Fibroblast of mammary gland (primary cell): ENCODE data around the gene POP5.
"Not testable (repeated sequence)": the region's sequence is repeated elsewhere in the genome, so short reads cannot be mapped to it uniquely, and the experiment has no call there.

Experiments
- DNase-seq: peaks from one replicate; pipeline ENCODE4 v3.0.0-alpha.2; 2010; ENCODE audit warnings: low read depth
- H3K4me3 ChIP-seq: 2 replicates; pipeline ENCODE4 v1.5.1; 2011; ENCODE audit warnings: low read depth, mild to moderate bottlenecking, low read length, moderate library complexity; ENCODE audit not compliant: control insufficient read depth
- CTCF ChIP-seq: conservative IDR thresholded peaks from 2 replicates; pipeline ENCODE4 v1.5.1; 2011; ENCODE audit warnings: low read depth, low read length, inconsistent platforms; ENCODE audit not compliant: control insufficient read depth, insufficient read depth

The POP5 gene

GRCh38 chr12:120538281-120539156 lies 42.7 kb downstream of the POP5 start:
- DNase-seq, result peak; percentile 61
- no peak for TF ChIP-seq CTCF
- H3K4me3 ChIP-seq, result no peak overlapping the region

DNA sequence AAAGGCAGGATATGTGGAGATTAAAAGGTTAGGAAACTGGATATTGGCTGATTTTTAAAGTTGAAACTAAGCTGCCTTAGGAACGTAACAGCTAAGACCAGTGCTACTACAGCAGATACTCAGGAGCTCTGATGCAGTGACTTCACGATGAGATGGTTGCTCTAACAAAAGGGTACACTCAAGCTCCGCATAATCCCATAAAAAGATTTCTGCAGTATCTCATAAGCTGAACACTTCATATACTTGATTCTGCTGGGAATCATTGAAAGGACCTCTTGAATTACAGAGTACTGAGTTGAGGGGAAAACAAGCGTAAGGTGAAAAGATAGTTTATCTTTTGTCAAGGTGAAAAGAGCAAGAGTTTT lies 43.4 kb downstream of the POP5 start:
- H3K4me3 ChIP-seq, result peak overlapping the region; percentile 28
- TF ChIP-seq CTCF, result no peak
- DNase-seq, result peak; percentile 13

DNA sequence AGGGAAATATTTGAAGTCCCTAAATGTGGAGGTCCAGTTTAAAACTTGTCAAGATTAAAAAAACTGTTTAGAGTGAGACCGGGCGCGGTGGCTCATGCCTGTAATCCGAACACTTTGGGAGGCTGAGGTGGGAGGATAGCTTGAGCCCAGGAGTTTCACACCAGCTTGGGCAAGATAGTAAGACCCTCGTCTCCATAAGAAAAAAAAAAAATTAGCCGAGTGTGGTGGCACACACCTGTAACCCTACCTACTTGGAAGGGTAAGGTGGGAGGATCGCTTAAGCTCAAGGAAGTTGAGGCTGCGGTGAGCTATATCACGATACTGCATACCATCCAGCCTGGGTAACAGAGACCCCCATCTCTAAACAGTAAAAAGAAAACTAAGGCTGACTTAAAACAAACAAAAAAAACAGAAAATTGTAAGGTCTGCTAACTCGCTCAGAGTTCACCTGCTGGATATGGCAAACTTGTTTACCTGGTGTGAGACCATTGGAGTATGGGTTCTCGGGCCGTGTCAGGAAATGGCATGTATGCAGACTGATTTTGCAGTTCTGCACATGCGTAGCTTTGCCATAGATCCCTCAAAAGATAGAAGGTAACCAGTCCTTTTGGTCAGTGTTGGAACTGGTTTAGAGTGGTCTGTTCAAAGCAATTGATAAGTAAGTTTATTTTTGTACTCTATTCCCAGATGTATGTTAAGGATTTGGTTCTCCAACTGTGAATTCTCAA lies 45.0 kb downstream of the POP5 start:
- no peak for DNase-seq
- H3K4me3 ChIP-seq, result peak overlapping the region; percentile 95
- no peak for TF ChIP-seq CTCF

DNA sequence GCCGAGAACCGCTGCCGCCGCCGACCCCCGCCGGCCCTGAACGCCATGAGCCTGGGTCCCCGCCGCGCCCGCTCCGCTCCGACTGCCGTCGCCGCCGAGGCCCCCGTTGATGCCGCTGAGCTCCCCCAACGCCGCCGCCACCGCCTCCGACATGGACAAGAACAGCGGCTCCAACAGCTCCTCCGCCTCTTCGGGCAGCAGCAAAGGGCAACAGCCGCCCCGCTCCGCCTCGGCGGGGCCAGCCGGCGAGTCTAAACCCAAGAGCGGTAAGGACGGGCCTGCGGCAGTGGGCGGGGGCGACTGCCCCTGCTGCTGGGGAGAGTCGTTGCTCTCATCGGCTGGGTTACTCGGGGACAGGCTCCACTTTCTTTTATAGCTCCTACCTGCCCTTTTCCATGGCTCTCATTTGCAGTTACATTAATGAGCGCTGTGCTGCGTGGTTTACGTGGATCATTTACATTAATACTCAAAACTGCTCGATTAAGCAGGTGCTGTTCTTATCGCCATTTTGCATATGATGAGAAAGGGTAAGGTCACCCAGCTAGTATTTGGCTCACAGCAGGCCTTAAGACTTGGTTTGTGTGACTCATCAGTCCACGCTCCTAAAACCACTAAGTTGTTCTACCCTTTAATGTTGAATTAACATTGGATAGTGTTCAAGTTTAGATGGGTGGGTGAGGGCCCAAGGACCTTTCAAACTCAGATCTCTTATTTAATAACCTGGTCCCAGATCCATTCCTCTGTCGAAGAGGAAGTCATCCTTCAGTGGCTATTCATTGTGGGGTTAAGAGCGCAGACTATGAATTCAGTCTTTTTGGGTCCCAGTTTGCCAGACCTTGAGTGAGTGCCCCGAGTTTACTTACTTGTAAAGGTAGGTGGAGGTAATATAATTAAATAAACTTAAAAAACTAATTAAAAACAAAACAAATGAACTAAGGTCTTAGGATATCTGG lies 46.2 kb downstream of the POP5 start:
- no peak for TF ChIP-seq CTCF
- H3K4me3 ChIP-seq, result peak overlapping the region; percentile 95
- peak; percentile 94 for DNase-seq

GRCh38 chr12:120534203-120534702 lies 46.9 kb downstream of the POP5 start, which contains the start of gene RNF10:
Gene RNF10 (plus strand): TSS chr12:120534356. CDS start chr12:120534812, 456 bp downstream.
- peak; percentile 89 for DNase-seq
- no peak for TF ChIP-seq CTCF
- peak within 1 kb of the TSS; percentile 95 for H3K4me3 ChIP-seq

DNA sequence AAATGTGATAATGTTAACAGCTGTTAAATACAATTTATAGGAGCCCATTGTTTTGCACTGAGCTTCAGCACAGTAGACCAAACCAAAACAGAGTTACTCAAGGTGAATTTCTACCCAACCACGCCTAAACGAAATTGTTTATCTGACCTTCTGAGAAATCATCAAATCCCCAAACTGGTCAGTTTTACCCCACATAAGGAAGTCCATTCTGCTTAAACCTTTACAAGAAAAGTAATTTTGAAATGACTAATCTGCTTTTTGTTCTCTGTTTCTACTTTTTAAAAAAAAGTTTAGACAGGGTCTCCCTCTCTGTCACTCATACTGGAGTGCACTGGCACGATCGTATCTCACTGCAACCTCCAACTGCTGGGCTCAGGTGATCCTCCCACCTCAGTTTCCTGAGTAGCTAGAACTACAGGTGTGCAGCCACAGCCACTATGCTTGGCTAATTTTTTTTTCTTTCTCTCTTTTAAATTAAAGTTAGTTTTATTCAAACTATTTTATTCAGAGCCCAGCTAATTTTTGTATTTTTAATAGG lies 48.4 kb downstream of the POP5 start:
- no peak for DNase-seq
- H3K4me3 ChIP-seq, result no peak overlapping the region
- TF ChIP-seq CTCF, result no peak

DNA sequence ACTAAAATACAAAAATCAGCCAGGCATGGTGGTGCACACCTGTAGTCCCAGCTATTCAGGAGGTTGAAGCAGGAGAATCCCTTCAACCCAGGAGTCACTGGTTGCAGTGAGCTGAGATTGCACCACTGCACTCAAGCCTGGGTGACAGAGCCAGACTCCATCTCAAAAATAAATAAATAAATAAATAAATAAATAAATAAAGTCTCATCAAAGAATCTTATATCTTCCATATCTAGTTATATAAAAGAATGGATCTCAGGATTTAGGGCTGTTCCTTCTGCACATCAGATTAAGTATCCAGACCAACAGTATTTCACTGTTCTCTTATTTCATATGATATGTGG lies 50.8 kb downstream of the POP5 start:
- H3K4me3 ChIP-seq, result peak overlapping the region; percentile 92
- not testable (repeated sequence) for DNase-seq
